HCT116 (cell line): Measurements from ENCODE around the gene CTRL. TPM values are rescaled to one million over a fixed set of nuclear protein-coding genes. Genes with fewer than 3 reads are reported as not detected.

ENCODE experiments used
- ATAC-seq: fragments of 200-7000 bp; cut with Tn5 transposase; 2 replicates; pipeline ENCODE4 v1.9.1; 2020; ENCODE audit warnings: mild to moderate bottlenecking, moderate library complexity
- BruUV-seq: library from RNA; stranded (reverse); fragments of 400-500 nt; replicated peaks from 2 replicates; lab custom pipeline; 2021; lab: Mats Ljungman, UMichigan
- CTCF ChIA-PET: fragments of 300-600 bp; sonication (Branson Sonifier 250); formaldehyde crosslinking; loops from one replicate; lab custom pipeline; 2021; ENCODE audit warnings: antibody characterized with exemption; lab: Charles Lee
- POLR2A ChIA-PET: fragments of 300-600, 350-600 bp; sonication (Branson Sonifier 250); formaldehyde crosslinking; loops from one replicate; lab custom pipeline; 2021; ENCODE audit warnings: antibody characterized with exemption; lab: Charles Lee
- RAD21 ChIA-PET, 2 experiments: fragments of 300-600 bp; sonication (Branson Sonifier 250); formaldehyde crosslinking; loops; one replicate each; lab custom pipeline; 2023; ENCODE audit warnings: low total read pairs in 2 of 2; ENCODE audit not compliant: uncharacterized antibody in 2 of 2, unreplicated experiment in 2 of 2, low non-redundant PET in 1 of 2; lab: Charles Lee
- DNase-seq: peaks from one replicate; pipeline ENCODE4 v3.0.0-alpha.2; 2010; ENCODE audit warnings: low read depth, low spot score
- H2AFZ ChIP-seq: fragments of 200-600 bp; shearing (Covaris generic), sonication (generic); 2 replicates; pipeline ENCODE4 v1.6.1; 2017; ENCODE audit warnings: low read depth, mixed run types, mixed read lengths, antibody characterized with exemption, low read length; ENCODE audit not compliant: poor library complexity, severe bottlenecking
- H3K27ac ChIP-seq: 2 replicates; pipeline ENCODE4 v1.5.1; 2012; ENCODE audit warnings: low read depth, low read length
- H3K27me3 ChIP-seq: fragments of 200-600 bp; sonication (generic); 2 replicates; pipeline ENCODE4 v1.6.1; 2016; ENCODE audit warnings: mixed run types, low read length, mixed read lengths; ENCODE audit not compliant: insufficient read depth
- H3K36me3 ChIP-seq, 2 experiments: fragments of 200-500 bp in 1 of 2; fragments of 200-600 bp in 1 of 2; sonication (Bioruptor generic) in 1 of 2; sonication (generic) in 1 of 2; 2 replicates each; pipeline versions ENCODE4 v1.5.1 to v1.6.1; 2014 to 2016; ENCODE audit warnings: low read length in 2 of 2, inconsistent platforms in 1 of 2, mixed read lengths in 1 of 2, mixed run types in 1 of 2; ENCODE audit not compliant: insufficient read depth in 2 of 2, control insufficient read depth in 1 of 2
- H3K4me1 ChIP-seq, 2 experiments: fragments of 200-600 bp in 1 of 2; sonication (generic) in 1 of 2; 2 replicates each; pipeline versions ENCODE4 v1.5.1 to v1.6.1; 2012 to 2017; ENCODE audit warnings: low read length in 2 of 2, inconsistent platforms in 1 of 2, mild to moderate bottlenecking in 1 of 2, mixed read lengths in 1 of 2, mixed run types in 1 of 2, moderate library complexity in 1 of 2; ENCODE audit not compliant: insufficient read depth in 2 of 2, control insufficient read depth in 1 of 2
- H3K4me2 ChIP-seq: fragments of 200-600 bp; sonication (generic); 2 replicates; pipeline ENCODE4 v1.6.1; 2017; ENCODE audit warnings: mixed run types, low read length, mixed read lengths
- H3K4me3 ChIP-seq, 2 experiments: fragments of 200-600 bp in 1 of 2; sonication (generic) in 1 of 2; replicated peaks in 1 of 2; 2 replicates each; pipeline ENCODE4 v1.5.1; 2011 to 2016; ENCODE audit warnings: low read length in 2 of 2, control low read depth in 1 of 2, low read depth in 1 of 2, mild to moderate bottlenecking in 1 of 2, mixed read lengths in 1 of 2, mixed run types in 1 of 2
- H3K79me2 ChIP-seq: fragments of 200-600 bp; sonication (generic); 2 replicates; pipeline ENCODE4 v1.6.1; 2017; ENCODE audit warnings: mild to moderate bottlenecking, mixed run types, low read length, moderate library complexity, mixed read lengths; ENCODE audit not compliant: insufficient read depth
- H3K9ac ChIP-seq: fragments of 200-600 bp; sonication (generic); 2 replicates; pipeline ENCODE4 v1.6.1; 2016; ENCODE audit warnings: low read length, mixed read lengths
- H3K9me2 ChIP-seq: fragments of 200-600 bp; sonication (generic), shearing (Covaris generic); 2 replicates; pipeline ENCODE4 v1.6.1; 2017; ENCODE audit warnings: mixed run types, mild to moderate bottlenecking, moderate library complexity; ENCODE audit not compliant: insufficient read depth
- H3K9me3 ChIP-seq, 2 experiments: fragments of 200-500 bp in 1 of 2; fragments of 200-600 bp in 1 of 2; sonication (Bioruptor generic) in 1 of 2; sonication (generic) in 1 of 2; 2 replicates each; pipeline ENCODE4 v1.6.1; 2014 to 2017; ENCODE audit warnings: low read length in 2 of 2, mixed read lengths in 2 of 2, inconsistent platforms in 1 of 2, low read depth in 1 of 2, mild to moderate bottlenecking in 1 of 2, mixed run types in 1 of 2, moderate library complexity in 1 of 2; ENCODE audit not compliant: control insufficient read depth in 1 of 2, insufficient read depth in 1 of 2
- H4K20me1 ChIP-seq: fragments of 200-600 bp; sonication (generic), shearing (Covaris generic); 2 replicates; pipeline ENCODE4 v1.6.1; 2017; ENCODE audit warnings: mixed run types, mild to moderate bottlenecking, moderate library complexity; ENCODE audit not compliant: insufficient read depth
- CBX3 ChIP-seq: IDR thresholded peaks from 2 replicates; pipeline ENCODE4 v1.6.1; 2012; ENCODE audit warnings: low read depth
- EGR1 ChIP-seq: IDR thresholded peaks from 2 replicates; pipeline ENCODE4 v1.6.1; 2012; ENCODE audit warnings: low read depth
- EZH2phosphoT487 ChIP-seq: fragments of 200-600 bp; IDR thresholded peaks from 2 replicates; pipeline ENCODE4 v1.6.1; 2018; ENCODE audit warnings: antibody characterized with exemption, borderline replicate concordance
- FOSL1 ChIP-seq: IDR thresholded peaks from 2 replicates; pipeline ENCODE4 v1.6.1; 2012; ENCODE audit warnings: low read depth
- MAX ChIP-seq: IDR thresholded peaks from 2 replicates; pipeline ENCODE4 v1.6.1; 2012
- POLR2A ChIP-seq: IDR thresholded peaks from 2 replicates; pipeline ENCODE4 v1.7.0; 2011; ENCODE audit warnings: borderline replicate concordance; ENCODE audit not compliant: insufficient read depth, insufficient read length; ENCODE audit errors: extremely low read depth
- POLR2AphosphoS5 ChIP-seq: IDR thresholded peaks from 2 replicates; pipeline ENCODE4 v1.6.1; 2011; ENCODE audit warnings: mild to moderate bottlenecking, low read depth, low read length, moderate library complexity
- RAD21 ChIP-seq: IDR thresholded peaks from 2 replicates; pipeline ENCODE4 v1.6.1; 2012; ENCODE audit warnings: low read depth, mild to moderate bottlenecking
- REST ChIP-seq: IDR thresholded peaks from 2 replicates; pipeline ENCODE4 v1.6.1; 2012; ENCODE audit warnings: low read depth
- SIN3A ChIP-seq: IDR thresholded peaks from 2 replicates; pipeline ENCODE4 v1.6.1; 2012; ENCODE audit warnings: low read depth
- SP1 ChIP-seq: IDR thresholded peaks from 2 replicates; pipeline ENCODE4 v1.6.1; 2012; ENCODE audit warnings: low read depth
- TCF7L2 ChIP-seq: IDR thresholded peaks from 2 replicates; pipeline ENCODE4 v1.7.0; 2011; ENCODE audit warnings: borderline replicate concordance, inconsistent platforms; ENCODE audit not compliant: insufficient read depth, insufficient read length; ENCODE audit errors: extremely low read depth
- intact Hi-C: fragments of 100-400 bp; cut with micrococcal nuclease; formaldehyde crosslinking; loops from 2 replicates; pipeline ENCODE4 v1.10.0; 2022
- total RNA-seq: library from RNA; stranded (reverse); gene quantifications from one replicate; pipeline ENCODE4 v1.2.1, GENCODE V29; 2021; ENCODE audit not compliant: unreplicated experiment

Gene CTRL
- total RNA-seq, 1 experiment from 2014 or later = 3.4 TPM

GRCh38 chr16:67953641-67954375, 22.1 kb upstream of the CTRL start:
- Histone ChIP-seq H2AFZ (no peak overlapping the region), H3K9me3 (no peaks in the 10 kb centered on the region), H3K4me3 (no peak overlapping the region), H3K4me1 (no peaks in the 10 kb centered on the region), H3K79me2 (no peaks in the 10 kb centered on the region), H3K9me2 (no peaks in the 10 kb centered on the region), H3K27ac (no peak overlapping the region), H3K9ac (no peak overlapping the region), H3K27me3 (no peaks in the 10 kb centered on the region), H4K20me1 (no peaks in the 10 kb centered on the region), H3K4me2 (no peak overlapping the region), H3K36me3 (peaks cover 7 to 8% of the 10 kb centered on the region in 2 experiments; a peak in 3 of 4 replicates)
- ChIA-PET CTCF (no interaction called here), RAD21 (no interaction called here), POLR2A (no interaction called here)
- no peak for ATAC-seq
- BruUV-seq = no TSS peak
- DNase-seq = no peak
- intact Hi-C loops = no loop called here
- TF ChIP-seq EZH2phosphoT487 = no peak
- no peak for TF ChIP-seq SIN3A
- no peak for TF ChIP-seq TCF7L2
- no peak for TF ChIP-seq RAD21
- TF ChIP-seq SP1 = no peak

- ChIA-PET RAD21 (no interaction called here), POLR2A (no interaction called here), CTCF (no interaction called here)
- TF ChIP-seq SP1 (no peak), MAX (no peak), EZH2phosphoT487 (no peak), EGR1 (no peak), REST (no peak), POLR2AphosphoS5 (no peak), POLR2A (no peak), SIN3A (no peak), CBX3 (no peak), TCF7L2 (no peak), FOSL1 (no peak)
- no peak overlapping the region for H3K9ac ChIP-seq
- H3K27ac ChIP-seq = no peak overlapping the region
- no peaks in the 10 kb centered on the region for H3K27me3 ChIP-seq
- H3K4me1 ChIP-seq = no peaks in the 10 kb centered on the region
- intact Hi-C loops = no loop called here
- ATAC-seq (no peak), DNase-seq (no peak)
- no peak overlapping the region for H3K4me2 ChIP-seq
- H3K79me2 ChIP-seq = no peaks in the 10 kb centered on the region
- H3K9me3 ChIP-seq = no peaks in the 10 kb centered on the region
- no peaks in the 10 kb centered on the region for H4K20me1 ChIP-seq
- H2AFZ ChIP-seq = no peak overlapping the region
- no peak overlapping the region for H3K4me3 ChIP-seq
- peaks cover 7 to 14% of the 10 kb centered on the region in 2 experiments; a peak in 3 of 4 replicates for H3K36me3 ChIP-seq
- BruUV-seq = no TSS peak
- no peaks in the 10 kb centered on the region for H3K9me2 ChIP-seq
Measured at GRCh38 chr16:67951485-67951884, 19.8 kb upstream of the CTRL start.
